HG03378 (cell line): Measurements from ENCODE around the gene CAMK2D.

Experiments
- ATAC-seq: cut with Tn5 transposase; IDR thresholded peaks from one replicate; pipeline ENCODE4 v1.9.1; 2021; ENCODE audit warnings: mild to moderate bottlenecking, moderate library complexity; ENCODE audit not compliant: unreplicated experiment

CAMK2D gene

GRCh38 chr4:113644398-113644797, 117.1 kb downstream of the CAMK2D start:
- ATAC-seq: no peak

- ATAC-seq: no peak
Measured at GRCh38 chr4:113643505-113643904, 118.0 kb downstream of the CAMK2D start.

GRCh38 chr4:113641025-113641431, 120.5 kb downstream of the CAMK2D start:
- ATAC-seq: peak; percentile 61

DNA sequence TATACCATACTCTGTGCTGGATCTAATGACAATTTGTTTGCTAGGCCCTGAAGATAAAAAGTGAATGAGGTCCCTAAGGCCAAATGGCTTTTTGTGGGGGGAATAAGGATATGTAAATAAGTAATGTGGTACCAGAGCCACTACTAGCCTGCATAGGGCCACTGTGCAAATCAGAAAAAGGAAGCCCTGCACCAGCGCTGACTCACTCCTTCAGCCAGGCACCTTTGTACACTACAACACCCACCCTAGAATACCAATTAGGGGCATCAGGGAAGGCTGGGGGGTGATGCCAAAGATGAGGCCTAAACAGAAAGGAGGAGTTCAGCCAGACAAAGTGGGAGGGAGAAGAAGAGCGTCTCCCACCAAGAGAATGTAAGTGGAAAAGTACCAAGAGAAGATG, 122.2 kb downstream of the CAMK2D start:
- ATAC-seq: no peak

GRCh38 chr4:113638562-113638832, 123.0 kb downstream of the CAMK2D start:
- ATAC-seq: no peak

GRCh38 chr4:113637823-113638561, 123.5 kb downstream of the CAMK2D start:
- ATAC-seq: no peak

GRCh38 chr4:113637363-113637762, 124.2 kb downstream of the CAMK2D start:
- no peak for ATAC-seq

DNA sequence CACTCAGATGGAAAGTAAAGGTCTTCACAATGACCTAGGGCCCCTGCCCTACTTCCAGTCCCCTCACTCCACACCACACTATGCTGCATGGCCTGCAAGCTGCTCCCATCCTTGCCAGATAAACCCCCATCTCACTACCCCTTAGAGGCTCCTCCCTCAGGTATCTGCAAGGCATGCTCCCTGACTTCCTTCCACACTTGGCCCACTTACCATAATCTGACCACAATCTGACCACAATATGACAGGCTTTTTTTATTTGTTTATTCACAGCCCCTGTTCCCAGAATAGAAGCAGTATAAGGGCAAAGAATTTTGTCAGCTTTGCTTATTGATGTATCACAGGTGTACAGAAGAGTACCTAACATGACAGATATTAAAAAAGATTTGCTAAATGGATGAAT, 124.7 kb downstream of the CAMK2D start:
- no peak for ATAC-seq

DNA sequence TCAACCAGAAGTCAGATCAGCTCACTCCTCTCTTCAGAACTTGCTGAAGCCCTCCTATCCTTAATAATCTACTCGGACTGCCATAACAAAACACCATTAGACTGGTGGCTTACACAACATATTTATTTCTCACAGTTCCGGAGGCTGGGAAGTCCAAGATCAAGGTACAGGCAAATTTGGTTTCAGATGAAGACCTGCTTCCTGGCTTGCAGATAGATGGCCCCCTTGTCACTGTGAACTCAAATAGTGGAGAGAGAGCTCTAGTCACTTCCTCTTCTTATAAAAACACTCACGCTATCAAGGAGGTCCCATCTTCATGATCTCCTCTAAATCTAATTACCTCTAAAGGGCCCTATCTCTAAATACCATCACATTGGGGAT, 125.1 kb downstream of the CAMK2D start:
- ATAC-seq: peak; percentile 51

DNA sequence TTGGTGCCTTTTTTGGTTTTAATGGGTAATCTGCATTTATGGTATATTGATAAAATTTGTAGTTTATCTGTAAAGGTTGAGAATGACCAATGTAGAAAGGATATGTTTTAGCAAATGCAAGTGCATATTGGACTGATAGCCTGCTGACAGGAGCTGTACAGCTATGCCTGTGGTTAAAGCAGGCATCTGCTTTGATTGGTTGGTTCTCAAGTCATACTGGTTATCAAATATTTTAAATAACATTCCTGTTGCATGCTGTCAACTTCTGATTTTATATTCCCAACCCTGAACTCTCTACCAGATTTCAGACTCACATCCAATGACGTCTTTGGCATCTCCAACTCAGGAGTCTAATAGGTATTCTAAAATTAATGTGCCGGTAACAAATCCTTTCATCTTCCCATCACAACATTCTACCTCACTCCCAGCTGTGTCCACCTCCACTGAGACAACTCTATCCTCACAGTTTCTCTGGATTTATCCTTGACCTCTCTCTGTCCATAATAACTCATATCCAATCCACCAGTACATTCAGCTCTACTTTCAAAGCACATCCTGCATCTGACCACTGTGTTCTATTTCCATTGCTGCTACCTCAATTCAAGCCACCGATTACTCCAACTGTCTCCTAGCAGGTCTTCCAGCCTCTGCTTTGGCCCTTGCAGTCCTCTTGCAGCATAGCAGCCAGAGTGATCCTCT, 125.7 kb downstream of the CAMK2D start:
- peak; percentile 3 for ATAC-seq

DNA sequence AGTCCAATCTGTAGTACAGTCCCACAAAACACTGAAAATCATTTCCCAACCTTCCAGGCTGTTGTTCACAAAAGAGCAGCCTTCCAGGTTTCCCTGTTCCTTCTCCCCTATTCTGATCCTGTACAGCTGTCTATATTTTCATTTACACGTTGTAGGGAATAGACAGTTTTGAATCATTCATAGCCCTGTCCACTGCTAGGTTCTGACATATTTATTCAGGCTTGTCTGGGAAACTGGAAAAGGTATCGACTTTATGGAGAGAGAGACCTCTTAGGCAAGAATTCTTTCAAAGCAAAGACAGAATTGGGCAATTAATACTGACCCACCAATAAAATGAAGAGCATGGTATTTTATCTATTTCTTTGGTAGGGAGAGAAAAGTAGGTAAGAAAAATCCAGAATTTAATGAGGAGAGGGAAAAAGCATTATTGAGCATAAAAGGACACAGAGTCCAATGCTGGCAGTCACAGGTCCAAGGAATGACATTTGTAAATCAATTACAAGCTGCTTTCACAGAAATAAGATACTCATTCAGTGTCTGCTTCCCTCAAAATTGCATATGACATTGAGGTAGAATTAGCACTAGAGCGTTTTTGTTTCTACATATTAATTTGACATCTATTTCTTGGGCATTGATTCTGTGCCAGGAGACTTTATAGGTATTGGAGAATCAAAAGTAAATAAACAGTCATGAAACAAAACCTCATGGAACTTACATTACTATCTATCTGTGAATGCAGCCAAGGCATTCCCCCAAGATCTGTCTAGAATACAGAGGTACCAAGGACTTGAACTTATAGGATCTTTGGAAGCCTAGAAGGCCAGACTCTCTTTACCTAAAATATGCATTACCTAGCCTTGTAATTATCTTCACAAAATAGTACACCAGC, 127.2 kb downstream of the CAMK2D start:
- ATAC-seq: no peak

- ATAC-seq: no peak
Measured at GRCh38 chr4:113633467-113633866, 128.1 kb downstream of the CAMK2D start.

GRCh38 chr4:113628711-113629110, 132.8 kb downstream of the CAMK2D start:
- ATAC-seq: no peak

DNA sequence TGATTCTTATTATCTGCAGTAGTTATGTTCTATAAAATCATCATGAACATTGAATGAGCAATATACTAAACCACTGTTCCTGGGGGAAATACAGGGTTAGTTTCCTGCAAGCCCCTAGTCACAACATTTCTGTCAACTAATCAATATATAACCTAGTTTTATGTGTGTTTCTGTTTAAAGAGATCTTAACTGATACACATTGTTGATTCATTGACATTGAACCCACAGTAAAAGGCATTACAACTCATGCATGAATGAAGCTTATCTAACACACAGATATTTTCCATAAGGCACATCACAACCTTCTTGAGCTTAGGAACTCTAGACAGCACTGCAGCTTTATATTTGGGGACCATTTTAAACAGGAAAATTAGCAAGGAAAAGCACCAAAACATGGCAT, 134.2 kb downstream of the CAMK2D start:
- no peak for ATAC-seq

- ATAC-seq: no peak
Measured at GRCh38 chr4:113625902-113626301, 135.6 kb downstream of the CAMK2D start.

GRCh38 chr4:113623274-113623894, 138.2 kb downstream of the CAMK2D start:
- no peak for ATAC-seq

DNA sequence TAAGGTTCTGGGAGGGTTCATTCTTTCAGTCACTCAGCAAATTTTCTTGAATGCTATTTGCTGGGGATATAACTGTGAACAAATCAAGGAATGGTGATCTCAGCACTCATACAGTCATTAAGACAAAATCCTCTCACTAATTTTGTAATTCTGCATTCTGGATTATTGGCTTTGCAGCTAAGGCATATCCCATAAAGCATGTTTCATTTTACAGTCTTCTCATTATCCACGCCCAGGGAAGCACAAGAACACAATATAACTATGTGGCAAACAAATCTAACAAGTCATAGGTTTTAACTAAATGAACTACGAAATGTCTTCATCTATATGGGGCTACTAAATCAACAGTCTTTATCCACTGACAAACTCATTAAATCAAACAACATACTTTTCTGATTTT, 139.9 kb downstream of the CAMK2D start:
- no peak for ATAC-seq

- no peak for ATAC-seq
Measured at GRCh38 chr4:113620032-113620431, 141.5 kb downstream of the CAMK2D start.

DNA sequence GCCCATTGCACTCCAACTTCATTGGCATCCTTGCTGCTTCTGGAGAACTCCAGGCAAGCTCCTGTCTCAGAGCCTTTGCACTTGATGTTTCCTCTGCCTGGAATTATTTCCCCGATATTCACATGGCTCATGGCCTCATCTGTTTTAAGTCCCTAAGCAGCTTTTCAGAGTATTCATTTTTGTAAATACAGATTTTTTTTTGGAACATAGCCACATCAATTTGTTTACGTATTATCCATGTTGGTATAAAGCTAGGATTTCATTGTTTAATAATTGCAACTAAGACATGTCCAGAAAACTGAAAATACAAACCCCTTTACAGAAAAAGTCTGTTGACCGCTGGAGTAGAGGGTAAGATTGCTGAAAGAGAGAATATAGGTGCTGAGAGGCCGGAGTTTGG, 142.0 kb downstream of the CAMK2D start:
- ATAC-seq: no peak

DNA sequence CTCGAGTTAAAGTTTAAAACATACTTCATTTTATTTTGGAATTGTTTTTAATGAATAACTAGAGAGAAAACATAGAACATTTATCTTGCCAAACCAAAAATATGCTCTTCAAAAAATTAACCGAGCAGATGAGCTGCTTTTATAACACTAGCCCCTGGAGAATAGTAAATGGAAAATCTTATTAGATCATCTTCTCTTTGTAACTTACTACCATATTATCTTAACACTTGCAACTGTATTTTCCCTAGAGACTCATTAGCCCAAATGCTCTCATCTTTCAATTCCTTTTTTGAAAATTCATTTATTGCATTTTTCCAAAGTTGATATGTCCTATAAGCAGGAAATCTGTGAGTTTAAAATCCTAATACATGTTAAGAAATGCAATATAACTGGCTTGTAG, 143.3 kb downstream of the CAMK2D start:
- peak; percentile 67 for ATAC-seq

DNA sequence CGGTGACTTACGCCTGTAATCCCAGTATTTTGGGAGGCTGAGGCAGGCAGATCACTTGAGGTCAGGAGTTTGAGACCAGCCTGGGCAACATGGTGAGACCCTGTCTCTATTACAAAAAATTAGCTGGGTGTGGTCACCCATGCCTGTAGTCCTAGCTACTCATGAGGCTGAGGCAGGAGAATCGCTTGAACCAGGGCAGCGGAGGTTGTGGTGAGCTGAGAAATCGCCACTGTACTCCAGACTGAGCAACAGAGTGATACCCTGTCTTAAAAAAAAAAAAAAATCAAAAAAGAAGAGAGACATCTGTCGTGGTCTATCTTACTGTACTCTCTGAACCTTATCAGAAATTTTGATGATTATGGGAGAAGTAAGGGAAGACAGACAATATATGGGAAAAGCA, 144.3 kb downstream of the CAMK2D start:
- ATAC-seq: no peak
